Spleen (tissue), 11 donors: ENCODE measurements around the gene GRID2. TPM values are rescaled to one million over a fixed set of nuclear protein-coding genes. Genes with fewer than 3 reads are reported as not detected.

ENCODE experiments used
- DNase-seq: peaks from one replicate; pipeline ENCODE4 v3.0.0-alpha.2; 2020
- H3K27ac ChIP-seq, 8 donors: fragments of 200-600 bp; sonication (generic) in 7 of 8; 1 replicate in 4 of 8; 2 replicates in 4 of 8; pipeline versions ENCODE4 v1.5.0 to v1.8.0; 2016 to 2021; ENCODE audit warnings: inconsistent platforms in 4 of 8, mild to moderate bottlenecking in 4 of 8, moderate library complexity in 1 of 8
- H3K27me3 ChIP-seq, 7 donors: fragments of 200-600 bp; sonication (generic) in 6 of 7; replicated peaks in 1 of 7; 1 replicate in 4 of 7; 2 replicates in 3 of 7; pipeline versions ENCODE4 v1.5.0 to v1.8.0; 2016 to 2021; ENCODE audit warnings: inconsistent platforms in 3 of 7, mild to moderate bottlenecking in 1 of 7
- H3K36me3 ChIP-seq, 6 donors: fragments of 200-600 bp; sonication (generic) in 5 of 6; 1 replicate in 4 of 6; 2 replicates in 2 of 6; pipeline versions ENCODE4 v1.5.0 to v1.8.0; 2016 to 2021; ENCODE audit warnings: inconsistent platforms in 2 of 6
- H3K4me1 ChIP-seq, 6 donors: fragments of 200-600 bp; sonication (generic) in 5 of 6; 1 replicate in 3 of 6; 2 replicates in 3 of 6; pipeline versions ENCODE4 v1.5.0 to v1.8.0; 2016 to 2021; ENCODE audit warnings: inconsistent platforms in 3 of 6
- H3K4me3 ChIP-seq, 8 donors: fragments of 200-600 bp; sonication (generic) in 7 of 8; 1 replicate in 4 of 8; 2 replicates in 4 of 8; pipeline versions ENCODE4 v1.5.0 to v1.8.0; 2016 to 2021; ENCODE audit warnings: inconsistent platforms in 4 of 8, mild to moderate bottlenecking in 4 of 8, moderate library complexity in 2 of 8
- H3K9me3 ChIP-seq, 8 donors: fragments of 200-600 bp; sonication (generic) in 7 of 8; 1 replicate in 4 of 8; 2 replicates in 4 of 8; pipeline versions ENCODE4 v1.5.0 to v1.8.0; 2016 to 2021; ENCODE audit warnings: inconsistent platforms in 4 of 8
- CTCF ChIP-seq, 11 experiments: fragments of 200-600 bp in 7 of 11; fragments of 450-650 bp in 4 of 11; sonication (generic) in 4 of 11; IDR thresholded peaks in 8 of 11; conservative IDR thresholded peaks in 3 of 11; 1 replicate in 7 of 11; 2 replicates in 4 of 11; pipeline versions ENCODE4 v1.4.0 to v1.8.0; 2016 to 2021; ENCODE audit warnings: antibody characterized with exemption in 11 of 11, inconsistent platforms in 4 of 11, mild to moderate bottlenecking in 1 of 11
- POLR2A ChIP-seq, 3 donors: fragments of 450-650 bp; IDR thresholded peaks; one replicate each; pipeline ENCODE4 v1.5.1; 2017; ENCODE audit warnings: antibody characterized with exemption in 3 of 3, mild to moderate bottlenecking in 1 of 3
- POLR2AphosphoS5 ChIP-seq, 3 donors: sonication (generic); formaldehyde crosslinking; IDR thresholded peaks; one replicate each; pipeline ENCODE4 v1.5.1; 2017; ENCODE audit warnings: antibody characterized with exemption in 3 of 3
- WGBS, 5 donors: extraction: QIAGEN DNeasy Blood & Tissue Kit in 3 of 5; methylation state at CpG; one replicate each; pipeline versions ENCODE4 v1.1.5 to v1.1.7; 2013 to 2018; 5-methylcytosine and 5-hydroxymethylcytosine counted together
- intact Hi-C: fragments of 100-400 bp; cut with DNase I; formaldehyde crosslinking; loops from one replicate; pipeline ENCODE4 v1.15.0; 2023; ENCODE audit warnings: low total_unique reads
- polyA plus RNA-seq, 3 donors: library from polyadenylated mRNA; stranded (reverse); fragments of 200-250 nt; gene quantifications; one replicate each; pipeline ENCODE4 v1.2.1, GENCODE V29; 2013
- total RNA-seq, 7 donors: library from RNA; depleted of rRNA in 3 of 7; stranded (reverse); fragments of >200 nt in 3 of 7; fragmentation: NEBNext Ultra II Directional in 4 of 7; extraction: Animal tissue kit (Norgen Biotek cat#: 25700) in 4 of 7; gene quantifications; one replicate each; pipeline versions ENCODE4 v1.1.0 to v1.2.1, GENCODE V29; 2016 to 2021
- donor health status: healthy with polysubstance abuse.
- donor health status: DM: no; HTN: no; CAD: no; lungs with moderate emphysema.
- donor health status: DM: no; HTN: no; CAD: no.
- donor health status: Bipolar disorder and iron deficiency.
- donor health status: healthy.
- donor health status: DM: no; HTN: no; CAD: no.
- donor health status: DM: yes; HTN: yes; CAD: no.

GRID2 gene
- total and polyA plus RNA-seq, 10 donors: 0.03 to 0.92 (median 0.22) TPM; not detected in 4

- Histone ChIP-seq H3K27me3 (no peaks in the 10 kb centered on the region), H3K4me3 (no peak overlapping the region), H3K4me1 (no peaks in the 10 kb centered on the region), H3K36me3 (no peaks in the 10 kb centered on the region), H3K27ac (no peak overlapping the region), H3K9me3 (no peaks in the 10 kb centered on the region)
- WGBS, 5 donors: 82 to 94% (median 90%) methylated on average over 4 of the region's 4 CpGs
- DNase-seq: no peak
- intact Hi-C loops: no loop called here
- TF ChIP-seq POLR2AphosphoS5 (IDR thresholded peaks at IDR 0.05): no peak
- TF ChIP-seq CTCF (IDR thresholded peaks at IDR 0.05 in 8 of 11, conservative IDR thresholded peaks at IDR 0.05 in 3 of 11): no peak
Measured at GRCh38 chr4:93182722-93183121, 879.0 kb downstream of the GRID2 start.

- Histone ChIP-seq H3K9me3 (no peaks in the 10 kb centered on the region), H3K4me1 (no peaks in the 10 kb centered on the region), H3K27me3 (no peaks in the 10 kb centered on the region), H3K4me3 (no peak overlapping the region), H3K27ac (no peak overlapping the region), H3K36me3 (no peaks in the 10 kb centered on the region)
- DNase-seq: no peak
- TF ChIP-seq POLR2AphosphoS5 (IDR thresholded peaks at IDR 0.05): no peak
- TF ChIP-seq POLR2A (IDR thresholded peaks at IDR 0.05): no peak
- TF ChIP-seq CTCF (IDR thresholded peaks at IDR 0.05 in 8 of 11, conservative IDR thresholded peaks at IDR 0.05 in 3 of 11): no peak
- intact Hi-C loops: no loop called here
Measured at GRCh38 chr4:93183576-93183975, 879.8 kb downstream of the GRID2 start.

- Histone ChIP-seq H3K4me1 (no peaks in the 10 kb centered on the region), H3K4me3 (no peak overlapping the region), H3K27ac (no peak overlapping the region), H3K9me3 (no peaks in the 10 kb centered on the region), H3K36me3 (no peaks in the 10 kb centered on the region), H3K27me3 (no peaks in the 10 kb centered on the region)
- intact Hi-C loops: no loop called here
- DNase-seq: no peak
- WGBS, 5 donors: 52 to 86% (median 66%) methylated on average over 2 of the region's 2 CpGs
- no peak for TF ChIP-seq POLR2AphosphoS5 (IDR thresholded peaks at IDR 0.05)
Measured at GRCh38 chr4:93184053-93184452, 880.3 kb downstream of the GRID2 start.

GRCh38 chr4:93186846-93187245 is 883.1 kb downstream of the GRID2 start:
- H3K36me3 ChIP-seq: no peaks in the 10 kb centered on the region
- DNase-seq: no peak
- H3K4me1 ChIP-seq: no peaks in the 10 kb centered on the region
- no peaks in the 10 kb centered on the region for H3K9me3 ChIP-seq
- 91 to 98% (median 93%) methylated on average over 1 of the region's 1 CpG for WGBS, 5 donors
- TF ChIP-seq POLR2A (IDR thresholded peaks at IDR 0.05) (no peak), CTCF (IDR thresholded peaks at IDR 0.05 in 8 of 11, conservative IDR thresholded peaks at IDR 0.05 in 3 of 11) (no peak)
- H3K27me3 ChIP-seq: no peaks in the 10 kb centered on the region
- no peak overlapping the region for H3K4me3 ChIP-seq
- intact Hi-C loops: no loop called here
- H3K27ac ChIP-seq: no peak overlapping the region

GRCh38 chr4:93187466-93187865 is 883.7 kb downstream of the GRID2 start:
- H3K36me3 ChIP-seq: no peaks in the 10 kb centered on the region
- WGBS, 5 donors: 78 to 90% (median 82%) methylated on average over 4 of the region's 4 CpGs
- H3K4me1 ChIP-seq: no peaks in the 10 kb centered on the region
- no peaks in the 10 kb centered on the region for H3K27me3 ChIP-seq
- H3K9me3 ChIP-seq: no peaks in the 10 kb centered on the region
- intact Hi-C loops: no loop called here
- H3K4me3 ChIP-seq: no peak overlapping the region
- DNase-seq: no peak
- H3K27ac ChIP-seq: no peak overlapping the region
- no peak for TF ChIP-seq CTCF (IDR thresholded peaks at IDR 0.05 in 8 of 11, conservative IDR thresholded peaks at IDR 0.05 in 3 of 11)
- no peak for TF ChIP-seq POLR2A (IDR thresholded peaks at IDR 0.05)
- no peak for TF ChIP-seq POLR2AphosphoS5 (IDR thresholded peaks at IDR 0.05)
